Mucosa of stomach (tissue), 1 donor: ENCODE measurements around the gene RNF112.

ENCODE experiments used
- H3K27me3 ChIP-seq: one replicate; pipeline ENCODE4 v1.7.0; 2013; ENCODE audit warnings: mild to moderate bottlenecking, low read length; ENCODE audit not compliant: control insufficient read depth, insufficient read depth
- H3K36me3 ChIP-seq: one replicate; pipeline ENCODE4 v1.7.0; 2013; ENCODE audit warnings: low read length; ENCODE audit not compliant: control insufficient read depth, insufficient read depth
- H3K4me1 ChIP-seq: one replicate; pipeline ENCODE4 v1.7.0; 2013; ENCODE audit warnings: mild to moderate bottlenecking, low read length; ENCODE audit not compliant: control insufficient read depth, insufficient read depth
- H3K4me3 ChIP-seq: one replicate; pipeline ENCODE4 v1.7.0; 2013; ENCODE audit warnings: low read length
- H3K9ac ChIP-seq: one replicate; pipeline ENCODE4 v1.7.0; 2013; ENCODE audit warnings: mild to moderate bottlenecking, low read length, moderate library complexity
- H3K9me3 ChIP-seq: one replicate; pipeline ENCODE4 v1.7.0; 2013; ENCODE audit warnings: mild to moderate bottlenecking, low read length, moderate library complexity; ENCODE audit not compliant: control insufficient read depth
- donor health status: Pancreatic carcinoma.

Gene RNF112

GRCh38 chr17:19464031-19465026, 53.3 kb downstream of the RNF112 start:
- Histone ChIP-seq H3K27me3 (no peaks in the 10 kb centered on the region), H3K9me3 (no peaks in the 10 kb centered on the region), H3K4me3 (no peak overlapping the region), H3K4me1 (peaks cover 5% of the 10 kb centered on the region), H3K9ac (no peak overlapping the region), H3K36me3 (no peaks in the 10 kb centered on the region)
